HCT116 (cell line): Measurements from ENCODE around the gene LYRM9. TPM values are rescaled to one million over a fixed set of nuclear protein-coding genes. Genes with fewer than 3 reads are reported as not detected.

Experiments used
- ATAC-seq: fragments of 200-7000 bp; cut with Tn5 transposase; 2 replicates; pipeline ENCODE4 v1.9.1; 2020; ENCODE audit warnings: mild to moderate bottlenecking, moderate library complexity
- BruUV-seq: library from RNA; stranded (reverse); fragments of 400-500 nt; replicated peaks from 2 replicates; lab custom pipeline; 2021; lab: Mats Ljungman, UMichigan
- CTCF ChIA-PET: fragments of 300-600 bp; sonication (Branson Sonifier 250); formaldehyde crosslinking; loops from one replicate; lab custom pipeline; 2021; ENCODE audit warnings: antibody characterized with exemption; lab: Charles Lee
- POLR2A ChIA-PET: fragments of 300-600, 350-600 bp; sonication (Branson Sonifier 250); formaldehyde crosslinking; loops from one replicate; lab custom pipeline; 2021; ENCODE audit warnings: antibody characterized with exemption; lab: Charles Lee
- RAD21 ChIA-PET, 2 experiments: fragments of 300-600 bp; sonication (Branson Sonifier 250); formaldehyde crosslinking; loops; one replicate each; lab custom pipeline; 2023; ENCODE audit warnings: low total read pairs in 2 of 2; ENCODE audit not compliant: uncharacterized antibody in 2 of 2, unreplicated experiment in 2 of 2, low non-redundant PET in 1 of 2; lab: Charles Lee
- DNase-seq: peaks from one replicate; pipeline ENCODE4 v3.0.0-alpha.2; 2010; ENCODE audit warnings: low read depth, low spot score
- H2AFZ ChIP-seq: fragments of 200-600 bp; shearing (Covaris generic), sonication (generic); 2 replicates; pipeline ENCODE4 v1.6.1; 2017; ENCODE audit warnings: low read depth, mixed run types, mixed read lengths, antibody characterized with exemption, low read length; ENCODE audit not compliant: poor library complexity, severe bottlenecking
- H3K27ac ChIP-seq: 2 replicates; pipeline ENCODE4 v1.5.1; 2012; ENCODE audit warnings: low read depth, low read length
- H3K27me3 ChIP-seq: fragments of 200-600 bp; sonication (generic); 2 replicates; pipeline ENCODE4 v1.6.1; 2016; ENCODE audit warnings: mixed run types, low read length, mixed read lengths; ENCODE audit not compliant: insufficient read depth
- H3K36me3 ChIP-seq, 2 experiments: fragments of 200-500 bp in 1 of 2; fragments of 200-600 bp in 1 of 2; sonication (Bioruptor generic) in 1 of 2; sonication (generic) in 1 of 2; 2 replicates each; pipeline versions ENCODE4 v1.5.1 to v1.6.1; 2014 to 2016; ENCODE audit warnings: low read length in 2 of 2, inconsistent platforms in 1 of 2, mixed read lengths in 1 of 2, mixed run types in 1 of 2; ENCODE audit not compliant: insufficient read depth in 2 of 2, control insufficient read depth in 1 of 2
- H3K4me1 ChIP-seq, 2 experiments: fragments of 200-600 bp in 1 of 2; sonication (generic) in 1 of 2; 2 replicates each; pipeline versions ENCODE4 v1.5.1 to v1.6.1; 2012 to 2017; ENCODE audit warnings: low read length in 2 of 2, inconsistent platforms in 1 of 2, mild to moderate bottlenecking in 1 of 2, mixed read lengths in 1 of 2, mixed run types in 1 of 2, moderate library complexity in 1 of 2; ENCODE audit not compliant: insufficient read depth in 2 of 2, control insufficient read depth in 1 of 2
- H3K4me2 ChIP-seq: fragments of 200-600 bp; sonication (generic); 2 replicates; pipeline ENCODE4 v1.6.1; 2017; ENCODE audit warnings: mixed run types, low read length, mixed read lengths
- H3K4me3 ChIP-seq, 2 experiments: fragments of 200-600 bp in 1 of 2; sonication (generic) in 1 of 2; replicated peaks in 1 of 2; 2 replicates each; pipeline ENCODE4 v1.5.1; 2011 to 2016; ENCODE audit warnings: low read length in 2 of 2, control low read depth in 1 of 2, low read depth in 1 of 2, mild to moderate bottlenecking in 1 of 2, mixed read lengths in 1 of 2, mixed run types in 1 of 2
- H3K79me2 ChIP-seq: fragments of 200-600 bp; sonication (generic); 2 replicates; pipeline ENCODE4 v1.6.1; 2017; ENCODE audit warnings: mild to moderate bottlenecking, mixed run types, low read length, moderate library complexity, mixed read lengths; ENCODE audit not compliant: insufficient read depth
- H3K9ac ChIP-seq: fragments of 200-600 bp; sonication (generic); 2 replicates; pipeline ENCODE4 v1.6.1; 2016; ENCODE audit warnings: low read length, mixed read lengths
- H3K9me2 ChIP-seq: fragments of 200-600 bp; sonication (generic), shearing (Covaris generic); 2 replicates; pipeline ENCODE4 v1.6.1; 2017; ENCODE audit warnings: mixed run types, mild to moderate bottlenecking, moderate library complexity; ENCODE audit not compliant: insufficient read depth
- H3K9me3 ChIP-seq, 2 experiments: fragments of 200-500 bp in 1 of 2; fragments of 200-600 bp in 1 of 2; sonication (Bioruptor generic) in 1 of 2; sonication (generic) in 1 of 2; 2 replicates each; pipeline ENCODE4 v1.6.1; 2014 to 2017; ENCODE audit warnings: low read length in 2 of 2, mixed read lengths in 2 of 2, inconsistent platforms in 1 of 2, low read depth in 1 of 2, mild to moderate bottlenecking in 1 of 2, mixed run types in 1 of 2, moderate library complexity in 1 of 2; ENCODE audit not compliant: control insufficient read depth in 1 of 2, insufficient read depth in 1 of 2
- H4K20me1 ChIP-seq: fragments of 200-600 bp; sonication (generic), shearing (Covaris generic); 2 replicates; pipeline ENCODE4 v1.6.1; 2017; ENCODE audit warnings: mixed run types, mild to moderate bottlenecking, moderate library complexity; ENCODE audit not compliant: insufficient read depth
- CBX3 ChIP-seq: IDR thresholded peaks from 2 replicates; pipeline ENCODE4 v1.6.1; 2012; ENCODE audit warnings: low read depth
- CTCF ChIP-seq, 3 experiments: fragments of 200-600 bp in 1 of 3; sonication (generic) in 1 of 3; IDR thresholded peaks in 2 of 3; conservative IDR thresholded peaks in 1 of 3; 2 replicates each; pipeline ENCODE4 v1.5.1; 2012 to 2017; ENCODE audit warnings: low read depth in 2 of 3, low read length in 2 of 3, antibody characterized with exemption in 1 of 3, borderline replicate concordance in 1 of 3, control low read depth in 1 of 3, mild to moderate bottlenecking in 1 of 3, mixed read lengths in 1 of 3, mixed run types in 1 of 3, moderate library complexity in 1 of 3; ENCODE audit not compliant: insufficient read depth in 1 of 3
- EZH2 ChIP-seq: fragments of 200-600 bp; sonication (generic); IDR thresholded peaks from 2 replicates; pipeline ENCODE4 v1.6.1; 2017; ENCODE audit warnings: antibody characterized with exemption, mixed run types
- EZH2phosphoT487 ChIP-seq: fragments of 200-600 bp; IDR thresholded peaks from 2 replicates; pipeline ENCODE4 v1.6.1; 2018; ENCODE audit warnings: antibody characterized with exemption, borderline replicate concordance
- JUND ChIP-seq: IDR thresholded peaks from 2 replicates; pipeline ENCODE4 v1.6.1; 2012
- MAX ChIP-seq: IDR thresholded peaks from 2 replicates; pipeline ENCODE4 v1.6.1; 2012
- POLR2A ChIP-seq: IDR thresholded peaks from 2 replicates; pipeline ENCODE4 v1.7.0; 2011; ENCODE audit warnings: borderline replicate concordance; ENCODE audit not compliant: insufficient read depth, insufficient read length; ENCODE audit errors: extremely low read depth
- POLR2AphosphoS5 ChIP-seq: IDR thresholded peaks from 2 replicates; pipeline ENCODE4 v1.6.1; 2011; ENCODE audit warnings: mild to moderate bottlenecking, low read depth, low read length, moderate library complexity
- SP1 ChIP-seq: IDR thresholded peaks from 2 replicates; pipeline ENCODE4 v1.6.1; 2012; ENCODE audit warnings: low read depth
- SRF ChIP-seq: IDR thresholded peaks from 2 replicates; pipeline ENCODE4 v1.6.1; 2012; ENCODE audit warnings: low read depth
- TCF7L2 ChIP-seq: IDR thresholded peaks from 2 replicates; pipeline ENCODE4 v1.7.0; 2011; ENCODE audit warnings: borderline replicate concordance, inconsistent platforms; ENCODE audit not compliant: insufficient read depth, insufficient read length; ENCODE audit errors: extremely low read depth
- YY1 ChIP-seq: IDR thresholded peaks from 2 replicates; pipeline ENCODE4 v1.6.1; 2011; ENCODE audit warnings: low read length, low read depth, moderate library complexity, mild to moderate bottlenecking; ENCODE audit not compliant: insufficient replicate concordance; ENCODE audit errors: extremely low read depth
- ZBTB33 ChIP-seq: IDR thresholded peaks from 2 replicates; pipeline ENCODE4 v1.6.1; 2011; ENCODE audit warnings: mild to moderate bottlenecking, low read length, moderate library complexity; ENCODE audit not compliant: insufficient replicate concordance; ENCODE audit errors: extremely low read depth
- ZNF274 ChIP-seq: fragments of 200-500 bp; sonication (Bioruptor generic); IDR thresholded peaks from 2 replicates; pipeline ENCODE4 v1.6.1; 2014; ENCODE audit warnings: mild to moderate bottlenecking, low read depth, low read length, inconsistent platforms
- intact Hi-C: fragments of 100-400 bp; cut with micrococcal nuclease; formaldehyde crosslinking; loops from 2 replicates; pipeline ENCODE4 v1.10.0; 2022
- total RNA-seq: library from RNA; stranded (reverse); gene quantifications from one replicate; pipeline ENCODE4 v1.2.1, GENCODE V29; 2021; ENCODE audit not compliant: unreplicated experiment

LYRM9 gene
- total RNA-seq, 1 experiment from 2014 or later, result 4.8 TPM

- RAD21 ChIA-PET, result no interaction called here
- H3K9ac ChIP-seq, result no peak overlapping the region
- H4K20me1 ChIP-seq, result no peaks in the 10 kb centered on the region
- no peak overlapping the region for H2AFZ ChIP-seq
- intact Hi-C loops, result no loop called here
- H3K9me2 ChIP-seq, result no peaks in the 10 kb centered on the region
- BruUV-seq, result no TSS peak
- H3K9me3 ChIP-seq, result no peaks in the 10 kb centered on the region
- ATAC-seq (no peak), DNase-seq (no peak)
- no peaks in the 10 kb centered on the region for H3K79me2 ChIP-seq
- no peaks in the 10 kb centered on the region for H3K4me1 ChIP-seq
- no peak overlapping the region for H3K4me3 ChIP-seq
- 0 out of 2 replicates have a peak, but pooled peaks cover 15% of the 10 kb centered on the region for H3K27me3 ChIP-seq
- TF ChIP-seq EZH2, result no peak
- no peak for TF ChIP-seq MAX
- no peak for TF ChIP-seq CBX3
- no peak overlapping the region for H3K4me2 ChIP-seq
- H3K36me3 ChIP-seq, result no peaks in the 10 kb centered on the region
- POLR2A ChIA-PET, result no interaction called here
- CTCF ChIA-PET, result no interaction called here
- no peak overlapping the region for H3K27ac ChIP-seq
Observed at GRCh38 chr17:27862004-27862403, 31.2 kb downstream of the LYRM9 start.

GRCh38 chr17:27860971-27861664 lies 32.0 kb downstream of the LYRM9 start:
- Histone ChIP-seq H4K20me1 (no peaks in the 10 kb centered on the region), H3K9me2 (no peaks in the 10 kb centered on the region), H3K36me3 (no peaks in the 10 kb centered on the region), H2AFZ (no peak overlapping the region), H3K4me1 (no peaks in the 10 kb centered on the region), H3K9ac (no peak overlapping the region), H3K9me3 (no peaks in the 10 kb centered on the region), H3K79me2 (no peaks in the 10 kb centered on the region), H3K27ac (no peak overlapping the region), H3K4me2 (no peak overlapping the region), H3K4me3 (no peak overlapping the region), H3K27me3 (0 out of 2 replicates have a peak, but pooled peaks cover 15% of the 10 kb centered on the region)
- TF ChIP-seq POLR2AphosphoS5 (no peak), CBX3 (no peak), MAX (no peak), POLR2A (no peak), ZNF274 (no peak), EZH2phosphoT487 (no peak), SP1 (no peak), SRF (no peak), CTCF (IDR thresholded peaks at IDR 0.05 in 2 of 3, conservative IDR thresholded peaks at IDR 0.05 in 1 of 3; ENCODE audit: borderline replicate concordance in 1 of 3, insufficient read depth in 1 of 3, low read depth in 2 of 3, low read length in 2 of 3) (no peak), ZBTB33 (no peak), JUND (no peak), YY1 (no peak), TCF7L2 (no peak)
- POLR2A ChIA-PET, result no interaction called here
- intact Hi-C loops, result no loop called here
- no TSS peak for BruUV-seq
- CTCF ChIA-PET, result no interaction called here
- DNase-seq (no peak), ATAC-seq (no peak)
- RAD21 ChIA-PET, result no interaction called here
